IPS-15b (cell line): ENCODE measurements around the gene COL13A1.

Source experiments
- H3K27me3 ChIP-seq: one replicate; pipeline ENCODE4 v1.6.1; 2013; ENCODE audit warnings: low read length; ENCODE audit not compliant: control insufficient read depth, insufficient read depth
- H3K36me3 ChIP-seq: one replicate; pipeline ENCODE4 v1.6.1; 2013; ENCODE audit warnings: low read length; ENCODE audit not compliant: control insufficient read depth, insufficient read depth
- H3K4me1 ChIP-seq: one replicate; pipeline ENCODE4 v1.6.1; 2013; ENCODE audit warnings: mild to moderate bottlenecking, low read length; ENCODE audit not compliant: control insufficient read depth, insufficient read depth
- H3K4me3 ChIP-seq: one replicate; pipeline ENCODE4 v1.5.1; 2013; ENCODE audit warnings: low read depth, low read length
- H3K9ac ChIP-seq: one replicate; pipeline ENCODE4 v1.6.1; 2013; ENCODE audit warnings: low read depth, mild to moderate bottlenecking, low read length
- H3K9me3 ChIP-seq: one replicate; pipeline ENCODE4 v1.6.1; 2013; ENCODE audit warnings: mild to moderate bottlenecking, low read length; ENCODE audit not compliant: control insufficient read depth, insufficient read depth

Gene COL13A1

DNA sequence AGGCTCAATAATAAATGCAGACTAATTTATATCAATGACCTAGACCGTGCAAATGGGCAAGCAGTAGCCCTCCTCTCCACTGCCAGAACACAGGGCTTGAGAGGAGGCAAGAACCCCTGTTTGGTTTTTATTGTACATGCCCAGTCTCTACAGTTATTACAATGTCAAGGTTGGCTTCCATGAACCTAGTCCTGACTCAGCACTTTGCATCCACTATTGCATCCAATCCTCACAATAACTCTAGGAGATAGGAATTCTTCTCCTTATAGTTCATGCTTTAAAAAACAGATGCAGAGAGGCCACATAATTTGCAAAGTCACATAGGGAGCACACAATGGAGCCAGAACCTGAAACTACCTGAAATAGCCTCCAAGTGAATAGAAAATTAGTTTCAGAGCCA is 7.0 kb upstream of the COL13A1 start:
- Histone ChIP-seq H3K27me3 (peaks cover 2% of the 10 kb centered on the region), H3K9me3 (no peaks in the 10 kb centered on the region), H3K4me1 (peaks cover under 1% of the 10 kb centered on the region), H3K4me3 (no peak overlapping the region), H3K36me3 (no peaks in the 10 kb centered on the region), H3K9ac (no peak overlapping the region)

DNA sequence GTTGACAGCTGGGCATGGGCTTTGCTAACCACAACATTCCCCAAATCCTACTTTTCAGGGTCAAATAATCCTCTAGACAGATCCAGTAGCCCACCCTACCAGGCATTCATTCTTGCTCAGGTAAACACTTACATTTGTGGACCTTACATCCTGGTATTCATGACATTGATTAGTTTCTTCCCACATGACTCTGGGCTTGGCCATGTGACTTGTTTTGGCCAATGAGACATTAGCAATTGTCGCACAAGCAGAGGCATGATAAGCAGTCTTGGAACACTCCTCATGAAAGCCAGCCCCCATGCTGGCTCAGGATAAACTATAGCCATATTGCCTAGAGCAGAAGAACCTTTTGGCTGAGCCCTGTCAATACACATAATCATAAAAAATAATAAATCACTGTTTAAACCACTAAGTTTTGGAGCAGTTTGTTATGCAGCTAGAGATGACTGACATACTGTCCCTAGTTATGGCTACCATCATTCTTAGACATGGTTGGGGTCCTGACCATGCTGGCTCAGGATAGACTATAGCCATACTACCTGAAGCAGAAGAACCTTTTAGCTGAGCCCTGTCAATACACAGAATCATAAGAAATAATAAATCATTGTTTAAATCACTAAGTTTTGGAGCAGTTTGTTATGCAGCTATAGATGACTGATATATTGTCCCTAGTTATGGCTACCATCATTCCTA is 6.3 kb upstream of the COL13A1 start:
- Histone ChIP-seq H3K36me3 (no peaks in the 10 kb centered on the region), H3K27me3 (peaks cover 2% of the 10 kb centered on the region), H3K9me3 (no peaks in the 10 kb centered on the region), H3K4me3 (no peak overlapping the region), H3K9ac (no peak overlapping the region), H3K4me1 (peaks cover 5% of the 10 kb centered on the region)

DNA sequence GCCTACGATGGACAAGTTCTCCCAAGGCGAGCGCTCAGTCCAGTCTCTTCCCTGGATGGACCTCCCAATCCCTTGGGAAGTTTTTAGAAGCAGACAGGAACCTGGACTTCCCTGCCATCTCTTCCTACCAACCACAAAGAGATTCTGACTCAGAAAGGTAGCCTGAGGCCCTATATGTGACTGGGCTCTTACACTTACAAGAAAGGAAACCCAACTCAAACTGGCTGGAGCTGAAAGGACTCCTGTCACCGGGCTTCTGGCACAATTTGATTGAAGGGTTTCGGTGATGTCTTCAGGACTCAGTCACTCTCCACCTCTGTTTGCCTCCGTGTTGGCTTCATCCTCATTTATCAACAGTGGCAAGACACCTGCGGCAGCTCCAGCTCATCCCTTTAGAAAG is 3.7 kb upstream of the COL13A1 start:
- H3K4me1 ChIP-seq = peaks cover 10% of the 10 kb centered on the region
- H3K27me3 ChIP-seq = peaks cover 18% of the 10 kb centered on the region
- H3K4me3 ChIP-seq = no peak overlapping the region
- no peak overlapping the region for H3K9ac ChIP-seq
- no peaks in the 10 kb centered on the region for H3K36me3 ChIP-seq
- H3K9me3 ChIP-seq = no peaks in the 10 kb centered on the region

DNA sequence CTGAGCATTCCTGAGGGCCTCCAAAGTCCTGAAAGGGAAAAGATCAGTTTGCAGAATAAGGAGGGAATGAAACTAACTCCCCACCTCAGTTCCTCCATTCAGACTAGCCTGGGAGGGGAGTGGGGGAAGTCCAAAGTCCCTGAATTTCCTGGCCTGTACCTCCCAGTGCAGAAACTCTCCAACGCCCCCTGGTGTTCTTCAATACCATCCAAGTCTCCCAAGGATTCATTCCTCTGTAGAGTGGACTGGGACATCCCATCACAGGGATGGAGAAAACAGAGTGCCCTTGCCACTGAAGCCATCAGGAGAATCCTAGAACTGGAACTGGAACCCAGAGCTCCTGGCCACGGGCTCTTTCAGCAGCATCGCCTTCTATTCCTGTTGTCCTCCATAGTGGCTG is 1.6 kb upstream of the COL13A1 start:
- peaks cover 13% of the 10 kb centered on the region for H3K4me1 ChIP-seq
- H3K36me3 ChIP-seq = no peaks in the 10 kb centered on the region
- H3K9me3 ChIP-seq = no peaks in the 10 kb centered on the region
- peaks cover 32% of the 10 kb centered on the region for H3K27me3 ChIP-seq
- H3K4me3 ChIP-seq = no peak overlapping the region
- no peak overlapping the region for H3K9ac ChIP-seq

DNA sequence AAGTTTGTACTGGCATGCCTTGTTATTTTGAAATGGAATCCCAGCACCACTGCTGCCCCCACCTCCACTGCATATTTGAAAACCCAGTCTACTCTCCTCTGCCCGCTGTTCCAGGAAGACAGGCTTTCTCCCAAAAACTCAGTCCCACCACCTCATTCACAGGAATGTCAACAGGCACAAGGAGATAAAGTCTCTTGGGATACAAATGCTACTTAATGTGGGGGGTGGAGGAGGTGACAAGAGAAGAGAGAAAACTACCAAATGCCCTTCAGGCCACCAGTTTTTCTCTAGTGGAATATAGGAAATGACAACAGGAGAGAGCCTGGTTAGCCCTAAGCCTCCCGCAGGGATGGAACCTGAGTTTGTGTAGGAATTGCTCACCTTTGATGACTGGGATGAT is 1.0 kb upstream of the COL13A1 start:
- Histone ChIP-seq H3K4me3 (peak overlapping the region; percentile 82), H3K27me3 (peaks cover 32% of the 10 kb centered on the region), H3K9ac (no peak overlapping the region), H3K9me3 (no peaks in the 10 kb centered on the region), H3K36me3 (no peaks in the 10 kb centered on the region), H3K4me1 (peaks cover 13% of the 10 kb centered on the region)

DNA sequence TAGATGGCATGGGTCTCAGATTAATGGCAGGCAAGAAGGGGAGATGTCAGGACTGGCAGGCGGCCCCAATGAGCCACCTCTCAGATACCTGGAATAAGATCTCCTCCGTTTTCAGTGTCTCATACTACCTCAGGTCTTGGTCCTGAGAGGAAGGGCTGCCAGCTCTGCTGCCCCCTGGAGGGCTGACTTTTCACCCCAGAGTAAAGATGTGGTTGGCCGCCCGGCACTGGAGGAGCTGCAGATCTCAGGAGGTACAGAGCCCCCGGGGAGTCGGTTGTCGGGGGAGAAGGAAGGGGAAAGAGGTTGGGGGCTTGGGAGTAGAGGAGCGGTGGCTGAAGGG is 642 bp upstream of the COL13A1 start:
- Histone ChIP-seq H3K9ac (no peak overlapping the region), H3K4me1 (peaks cover 13% of the 10 kb centered on the region), H3K4me3 (peak overlapping the region; percentile 82), H3K27me3 (peaks cover 32% of the 10 kb centered on the region), H3K36me3 (no peaks in the 10 kb centered on the region), H3K9me3 (no peaks in the 10 kb centered on the region)

DNA sequence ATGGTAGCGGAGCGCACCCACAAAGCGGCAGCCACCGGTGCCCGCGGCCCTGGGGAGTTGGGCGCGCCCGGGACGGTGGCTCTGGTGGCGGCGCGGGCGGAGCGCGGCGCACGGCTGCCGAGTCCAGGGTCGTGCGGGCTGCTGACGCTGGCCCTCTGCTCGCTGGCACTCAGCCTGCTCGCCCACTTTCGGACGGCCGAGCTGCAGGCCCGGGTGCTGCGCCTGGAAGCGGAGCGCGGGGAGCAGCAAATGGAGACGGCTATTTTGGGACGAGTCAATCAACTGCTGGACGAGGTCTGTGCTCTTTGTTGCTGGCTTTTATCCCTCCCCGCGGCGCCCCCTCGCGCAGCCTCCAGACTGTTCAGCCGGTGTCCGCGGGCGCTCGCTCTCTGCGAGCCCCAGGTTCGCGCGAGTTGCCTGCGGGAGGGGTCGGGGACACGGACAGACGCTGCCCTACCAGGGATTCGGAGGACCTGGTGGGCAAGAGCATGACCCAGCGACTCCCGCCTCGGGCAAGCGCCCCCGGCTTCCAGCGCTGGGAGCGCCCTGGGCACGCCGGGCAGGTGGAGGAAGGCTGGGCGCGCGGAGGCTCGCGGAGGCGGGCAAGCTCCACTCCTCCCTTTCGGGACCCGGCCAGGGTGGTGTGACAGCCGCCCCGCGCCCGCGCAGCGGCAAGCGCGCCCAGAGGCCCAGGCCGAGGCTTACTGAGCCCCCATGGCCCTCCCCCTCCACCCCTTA is 887 bp downstream of the COL13A1 start:
- Histone ChIP-seq H3K4me3 (peak overlapping the region; percentile 82), H3K9ac (no peak overlapping the region), H3K9me3 (no peaks in the 10 kb centered on the region), H3K27me3 (peaks cover 31% of the 10 kb centered on the region), H3K36me3 (no peaks in the 10 kb centered on the region), H3K4me1 (peaks cover 13% of the 10 kb centered on the region)

DNA sequence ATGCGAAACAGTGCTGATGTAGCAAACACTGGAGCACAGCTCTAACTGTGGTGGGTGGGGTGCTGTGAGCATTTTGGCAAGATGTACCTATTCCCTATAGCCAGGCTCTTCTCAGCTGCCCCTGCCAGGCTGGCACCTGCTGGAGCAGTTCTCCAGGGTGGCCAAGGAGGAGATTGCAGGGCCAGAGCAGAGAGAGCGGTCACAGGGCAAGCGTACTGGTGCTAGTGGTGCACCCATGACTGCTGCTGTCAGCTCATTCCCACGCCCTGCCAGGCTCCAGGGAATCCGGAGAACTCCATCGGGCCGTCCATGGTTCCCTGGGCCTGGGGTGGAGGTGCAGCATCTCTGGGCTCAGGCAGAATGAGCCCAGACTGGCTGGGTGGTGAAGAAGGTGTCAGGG is 2.1 kb downstream of the COL13A1 start:
- H3K4me3 ChIP-seq = no peak overlapping the region
- H3K27me3 ChIP-seq = peaks cover 31% of the 10 kb centered on the region
- H3K4me1 ChIP-seq = peaks cover 13% of the 10 kb centered on the region
- no peaks in the 10 kb centered on the region for H3K9me3 ChIP-seq
- no peaks in the 10 kb centered on the region for H3K36me3 ChIP-seq
- no peak overlapping the region for H3K9ac ChIP-seq

DNA sequence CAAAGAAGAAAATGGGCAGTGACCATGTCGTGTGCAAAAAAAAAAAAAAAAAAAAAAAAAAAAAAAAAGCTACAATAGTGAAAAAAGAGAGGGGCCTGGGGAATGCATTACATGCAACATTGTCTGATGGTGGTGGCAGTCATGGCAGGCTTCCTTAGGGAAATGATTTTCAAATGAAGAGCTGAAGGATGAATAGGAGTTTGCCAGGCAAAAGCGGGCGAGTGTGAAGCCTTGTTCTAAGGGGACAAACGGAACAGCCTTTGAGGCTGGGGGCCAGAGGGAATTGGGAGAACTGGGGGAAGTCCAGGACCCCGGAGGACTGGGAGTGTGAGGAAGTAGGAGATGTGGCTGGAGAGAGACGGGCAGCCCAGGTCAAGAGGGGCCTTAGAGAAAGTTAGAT is 3.1 kb downstream of the COL13A1 start:
- Histone ChIP-seq H3K27me3 (peaks cover 31% of the 10 kb centered on the region), H3K4me1 (peaks cover 11% of the 10 kb centered on the region), H3K36me3 (no peaks in the 10 kb centered on the region), H3K4me3 (no peak overlapping the region), H3K9me3 (no peaks in the 10 kb centered on the region), H3K9ac (no peak overlapping the region)

DNA sequence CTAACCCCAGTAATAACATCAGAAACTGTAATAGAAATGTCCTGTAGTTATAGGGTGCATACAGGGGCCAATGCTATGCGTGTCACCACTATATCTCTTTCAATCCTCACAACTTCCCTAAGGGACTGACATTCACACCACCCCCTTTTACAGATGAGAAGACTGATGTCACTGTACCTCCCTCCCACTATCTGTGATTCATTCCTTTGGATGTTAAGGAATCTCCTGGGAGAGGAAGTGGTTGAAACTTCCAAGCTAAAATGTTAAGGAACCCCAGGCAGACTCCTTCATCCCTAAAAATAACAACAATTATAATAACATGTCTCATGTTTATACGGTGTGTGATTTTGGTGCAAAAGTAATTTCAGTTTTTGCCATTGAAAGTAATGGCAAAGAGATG is 5.4 kb downstream of the COL13A1 start:
- H3K9ac ChIP-seq = no peak overlapping the region
- H3K4me3 ChIP-seq = no peak overlapping the region
- no peaks in the 10 kb centered on the region for H3K36me3 ChIP-seq
- no peaks in the 10 kb centered on the region for H3K9me3 ChIP-seq
- H3K4me1 ChIP-seq = peaks cover 3% of the 10 kb centered on the region
- H3K27me3 ChIP-seq = peaks cover 23% of the 10 kb centered on the region

DNA sequence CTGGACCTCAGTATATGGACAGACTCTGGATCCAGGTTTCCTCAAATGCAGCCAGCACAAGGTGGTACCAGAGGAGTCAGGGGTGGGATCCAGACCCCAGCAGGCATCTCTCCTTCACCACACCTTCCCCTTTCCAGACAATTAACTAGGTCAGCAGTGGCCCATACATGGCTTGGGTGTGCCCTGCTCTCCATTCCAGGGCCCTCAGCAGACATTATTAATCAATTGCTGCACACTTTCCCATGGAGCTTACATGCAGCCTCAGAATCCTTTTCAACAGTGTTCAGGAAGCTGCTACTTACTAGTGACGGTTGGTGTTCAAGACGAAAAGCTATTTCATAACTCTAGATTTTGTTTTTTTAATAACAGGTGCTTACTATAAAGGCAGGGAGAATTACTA is 6.0 kb downstream of the COL13A1 start:
- Histone ChIP-seq H3K4me3 (no peak overlapping the region), H3K36me3 (no peaks in the 10 kb centered on the region), H3K4me1 (peaks cover 3% of the 10 kb centered on the region), H3K9me3 (no peaks in the 10 kb centered on the region), H3K9ac (no peak overlapping the region), H3K27me3 (peaks cover 17% of the 10 kb centered on the region)

DNA sequence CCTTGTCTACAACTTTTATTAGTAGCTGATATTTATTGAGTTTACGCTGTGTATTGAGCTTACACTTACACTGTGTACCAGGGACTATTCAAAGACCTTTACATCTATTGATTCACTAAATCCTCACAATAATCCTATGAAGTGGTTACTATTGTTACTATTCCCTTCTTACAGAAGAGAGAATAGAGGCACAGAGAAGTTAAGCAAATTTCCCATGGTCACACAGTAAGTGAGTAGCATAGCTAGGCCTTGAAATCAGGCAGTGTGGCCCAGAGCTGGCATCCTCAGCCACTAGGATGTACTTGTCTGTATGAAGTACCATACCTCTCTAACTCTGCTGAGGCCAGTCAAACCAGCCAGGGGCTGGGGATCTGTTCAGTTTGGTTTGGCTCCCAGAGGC is 7.6 kb downstream of the COL13A1 start:
- no peak overlapping the region for H3K9ac ChIP-seq
- no peaks in the 10 kb centered on the region for H3K9me3 ChIP-seq
- no peaks in the 10 kb centered on the region for H3K36me3 ChIP-seq
- no peak overlapping the region for H3K4me3 ChIP-seq
- H3K27me3 ChIP-seq = peaks cover 1% of the 10 kb centered on the region
- H3K4me1 ChIP-seq = no peaks in the 10 kb centered on the region
